HG03108 (cell line): Measurements from ENCODE around the gene TAS1R1.
A peak's percentile ranks its signal among the peaks of the same experiment; 100 is the strongest.

Experiments used
- ATAC-seq: cut with Tn5 transposase; IDR thresholded peaks from one replicate; pipeline ENCODE4 v1.9.1; 2021; ENCODE audit warnings: moderate library complexity; ENCODE audit not compliant: unreplicated experiment

Gene TAS1R1

GRCh38 chr1:6570100-6570499 is 15.0 kb downstream of the TAS1R1 start:
- ATAC-seq = no peak

GRCh38 chr1:6570987-6571386 is 15.9 kb downstream of the TAS1R1 start:
- ATAC-seq = no peak

GRCh38 chr1:6572653-6573383 is 17.7 kb downstream of the TAS1R1 start:
- no peak for ATAC-seq

- no peak for ATAC-seq
These were observed 19.0 kb downstream of the TAS1R1 start for GRCh38 chr1:6574025-6574620.

GRCh38 chr1:6574818-6575217 is 19.7 kb downstream of the TAS1R1 start:
- ATAC-seq = no peak

- ATAC-seq = no peak
These were observed 22.9 kb downstream of the TAS1R1 start for GRCh38 chr1:6577831-6578525.

GRCh38 chr1:6578624-6579373 is 23.7 kb downstream of the TAS1R1 start:
- no peak for ATAC-seq

GRCh38 chr1:6579374-6580118 is 24.4 kb downstream of the TAS1R1 start, which contains the start of gene ZBTB48:
ZBTB48 (plus strand) TSS chr1:6579994; CDS start chr1:6580610, 616 bp downstream.
- ATAC-seq = peak; percentile 94

GRCh38 chr1:6580119-6580592 is 25.0 kb downstream of the TAS1R1 start:
- no peak for ATAC-seq

- no peak for ATAC-seq
These were observed 25.7 kb downstream of the TAS1R1 start for GRCh38 chr1:6580593-6581409.

GRCh38 chr1:6581561-6582305 is 26.6 kb downstream of the TAS1R1 start:
- no peak for ATAC-seq

GRCh38 chr1:6582370-6582769 is 27.3 kb downstream of the TAS1R1 start:
- ATAC-seq = no peak

GRCh38 chr1:6584126-6585080 is 29.3 kb downstream of the TAS1R1 start:
- ATAC-seq = no peak

GRCh38 chr1:6585081-6585722 is 30.1 kb downstream of the TAS1R1 start:
- ATAC-seq = no peak

GRCh38 chr1:6585841-6586240 is 30.7 kb downstream of the TAS1R1 start:
- ATAC-seq = no peak

- ATAC-seq = no peak
These were observed 31.3 kb downstream of the TAS1R1 start for GRCh38 chr1:6586404-6586816.
